ENCODE results near the gene ARHGAP31. TPM values are rescaled to one million over a fixed set of nuclear protein-coding genes. Genes with fewer than 3 reads are reported as not detected.
A peak's percentile ranks its signal among the peaks of the same experiment; 100 is the strongest.

ARHGAP31 gene
- total and polyA plus RNA-seq, 8 donors = 31.5 to 70.3 (median 42.3) TPM

GRCh38 chr3:119298565-119298941, 4.4 kb downstream of the ARHGAP31 start:
- Histone ChIP-seq H3K4me3 (peak overlapping the region in 1 of 2 donors; percentile 17), H3K27ac (peak overlapping the region; percentile 7 to 44), H3K9me3 (no peaks in the 10 kb centered on the region), H3K27me3 (no peaks in the 10 kb centered on the region), H3K36me3 (peaks cover 0 to 13% of the 10 kb centered on the region in 2 donors), H3K4me1 (peaks cover 42 to 84% of the 10 kb centered on the region in 2 donors)
- intact Hi-C loops (cut with DNase I) = loop anchor here in 1 of 2 donors (5.0 kb wide), 1 partner anchor 54 kb away; no protein-coding TSS in a partner anchor
- DNase-seq (no peak), ATAC-seq (no peak)
- no peak for TF ChIP-seq CTCF (IDR thresholded peaks at IDR 0.05)

DNA sequence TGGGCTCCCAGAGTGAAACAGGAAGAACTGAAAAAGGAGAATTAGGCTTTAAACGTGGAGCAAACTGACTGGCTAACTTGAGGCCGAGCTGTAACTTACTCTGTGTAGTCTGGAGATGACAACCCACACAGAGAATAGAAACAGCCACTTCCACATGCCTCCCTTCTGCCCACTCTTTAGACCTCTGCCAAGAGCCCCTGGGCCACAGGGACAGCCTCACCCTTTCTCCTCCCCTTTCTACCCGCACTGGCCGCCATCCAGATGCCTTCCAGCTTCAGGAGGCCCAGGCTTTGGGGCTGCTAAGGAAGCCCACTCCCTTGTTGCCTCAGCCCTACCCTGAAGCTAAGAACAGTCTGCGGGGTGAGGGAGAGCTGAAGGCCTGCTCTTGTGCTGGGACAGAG, 6.8 kb downstream of the ARHGAP31 start:
- DNase-seq = no peak
- H3K36me3 ChIP-seq = peaks cover 0 to 13% of the 10 kb centered on the region in 2 donors
- no peak overlapping the region for H3K4me3 ChIP-seq
- no peaks in the 10 kb centered on the region for H3K9me3 ChIP-seq
- H3K27me3 ChIP-seq = no peaks in the 10 kb centered on the region
- peaks cover 58 to 100% of the 10 kb centered on the region in 2 donors for H3K4me1 ChIP-seq
- intact Hi-C loops (cut with DNase I) = no loop called here
- no peak for TF ChIP-seq CTCF (IDR thresholded peaks at IDR 0.05)
- peak; percentile 22 for ATAC-seq
- H3K27ac ChIP-seq = peak overlapping the region in 1 of 2 donors; percentile 73

- peaks cover 0 to 13% of the 10 kb centered on the region in 2 donors for H3K36me3 ChIP-seq
- H3K4me3 ChIP-seq = no peak overlapping the region
- no peak for DNase-seq
- no peaks in the 10 kb centered on the region for H3K27me3 ChIP-seq
- ATAC-seq = peak; percentile 10
- no peak for TF ChIP-seq CTCF (IDR thresholded peaks at IDR 0.05)
- peak overlapping the region in 1 of 2 donors; percentile 73 for H3K27ac ChIP-seq
- peaks cover 55 to 100% of the 10 kb centered on the region in 2 donors for H3K4me1 ChIP-seq
- intact Hi-C loops (cut with DNase I) = no loop called here
- no peaks in the 10 kb centered on the region for H3K9me3 ChIP-seq
These were observed 7.5 kb downstream of the ARHGAP31 start for GRCh38 chr3:119301662-119302061.

DNA sequence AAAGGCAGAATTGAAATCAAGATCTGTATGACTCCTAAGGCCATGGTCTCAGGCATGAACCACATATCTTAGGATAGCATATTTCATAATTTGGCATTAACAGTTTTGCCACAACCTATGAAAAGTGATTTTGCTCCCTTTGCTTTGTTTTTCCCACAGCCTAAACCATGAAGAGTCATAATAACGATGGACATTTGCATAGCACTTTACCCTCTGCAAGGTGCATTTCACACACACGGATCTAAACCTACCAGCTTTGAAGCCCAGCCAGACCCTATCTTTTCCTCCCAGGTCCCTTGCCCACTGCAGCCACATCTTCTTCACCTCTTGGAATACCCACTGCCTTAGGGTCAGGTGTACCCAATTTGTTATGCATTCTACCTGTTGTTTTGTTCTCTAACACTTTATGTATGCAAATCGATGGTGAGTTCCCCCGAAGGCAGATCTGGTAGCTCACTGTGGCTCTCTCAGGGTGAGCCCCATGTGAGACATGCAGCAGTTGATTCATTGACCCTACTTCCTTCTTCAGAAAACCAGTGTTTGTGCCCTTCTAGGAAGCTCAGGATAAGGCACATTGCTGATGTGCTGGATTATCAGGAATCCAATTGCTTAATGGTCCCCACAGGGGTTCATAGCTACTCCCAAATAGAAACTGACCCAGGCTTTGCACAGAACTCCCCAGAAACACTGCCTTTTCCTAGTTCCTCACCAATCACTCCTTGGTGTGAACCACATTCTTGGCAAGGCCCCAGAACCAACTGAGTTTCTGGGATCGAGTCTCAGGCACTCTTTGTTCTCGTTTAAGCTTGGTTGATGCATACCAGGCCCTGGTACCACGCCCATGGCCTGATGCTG, 8.7 kb downstream of the ARHGAP31 start:
- intact Hi-C loops (cut with DNase I) = no loop called here
- peak overlapping the region in 1 of 2 donors; percentile 54 for H3K27ac ChIP-seq

More for the DNA sequence above, 8.7 kb downstream of the ARHGAP31 start:
- DNase-seq = no peak
- no peak for TF ChIP-seq CTCF (IDR thresholded peaks at IDR 0.05)
- Histone ChIP-seq H3K9me3 (no peaks in the 10 kb centered on the region), H3K36me3 (peaks cover 0 to 8% of the 10 kb centered on the region in 2 donors), H3K4me1 (peaks cover 52 to 88% of the 10 kb centered on the region in 2 donors), H3K4me3 (no peak overlapping the region), H3K27me3 (no peaks in the 10 kb centered on the region)
- ATAC-seq = no peak
